ENCODE data around the gene CFAP410.

The CFAP410 gene

GRCh38 chr21:44297525-44298290, 41.5 kb downstream of the CFAP410 start:
- peak; percentile 18 to 46 (median 26) for DNase-seq

- DNase-seq, result no peak
Observed at GRCh38 chr21:44296916-44297315, 42.3 kb downstream of the CFAP410 start.

DNA sequence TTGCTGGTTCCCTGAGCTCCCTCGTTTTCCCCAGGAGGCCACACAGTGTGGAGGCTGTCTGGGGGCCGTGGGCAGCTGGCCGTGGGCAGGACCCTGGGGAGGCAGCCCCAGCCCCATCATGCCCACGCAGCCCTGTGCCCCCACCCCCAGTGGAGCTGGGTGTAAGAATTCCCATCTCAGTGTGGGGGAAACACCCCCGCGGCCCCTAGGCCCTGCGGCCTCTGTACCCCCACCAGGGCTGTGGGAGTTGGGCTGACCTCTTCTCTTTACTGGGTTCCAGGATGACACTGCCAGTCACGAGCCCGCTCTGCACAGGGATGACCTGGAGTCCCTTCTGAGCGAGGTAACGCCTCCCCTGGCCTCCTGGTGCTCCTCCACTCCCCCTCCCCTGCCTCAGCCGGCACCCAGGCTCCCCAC, 43.1 kb downstream of the CFAP410 start:
- no peak for DNase-seq

DNA sequence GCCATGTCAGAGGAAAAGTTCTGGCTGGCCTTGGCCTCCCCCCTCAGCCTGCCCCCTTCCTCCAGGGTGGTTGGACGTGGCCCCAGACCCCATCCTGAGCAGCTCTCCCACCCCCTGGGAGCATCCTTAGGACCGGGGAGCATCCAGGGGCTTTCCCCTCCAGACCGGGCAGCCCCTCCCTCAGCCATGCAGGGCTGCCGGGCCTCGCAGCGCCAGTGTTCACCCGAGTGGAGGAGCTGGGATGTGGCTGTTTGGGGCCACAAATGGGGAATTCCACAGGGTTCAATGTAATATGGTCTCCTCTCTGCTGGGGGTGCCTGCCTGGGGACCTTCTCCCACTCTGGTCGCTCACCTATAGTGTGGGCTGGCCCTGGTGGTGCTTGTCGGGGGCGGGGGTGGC, 43.5 kb downstream of the CFAP410 start:
- no peak for DNase-seq

- no peak for DNase-seq
Observed at GRCh38 chr21:44295163-44295573, 44.0 kb downstream of the CFAP410 start.

DNA sequence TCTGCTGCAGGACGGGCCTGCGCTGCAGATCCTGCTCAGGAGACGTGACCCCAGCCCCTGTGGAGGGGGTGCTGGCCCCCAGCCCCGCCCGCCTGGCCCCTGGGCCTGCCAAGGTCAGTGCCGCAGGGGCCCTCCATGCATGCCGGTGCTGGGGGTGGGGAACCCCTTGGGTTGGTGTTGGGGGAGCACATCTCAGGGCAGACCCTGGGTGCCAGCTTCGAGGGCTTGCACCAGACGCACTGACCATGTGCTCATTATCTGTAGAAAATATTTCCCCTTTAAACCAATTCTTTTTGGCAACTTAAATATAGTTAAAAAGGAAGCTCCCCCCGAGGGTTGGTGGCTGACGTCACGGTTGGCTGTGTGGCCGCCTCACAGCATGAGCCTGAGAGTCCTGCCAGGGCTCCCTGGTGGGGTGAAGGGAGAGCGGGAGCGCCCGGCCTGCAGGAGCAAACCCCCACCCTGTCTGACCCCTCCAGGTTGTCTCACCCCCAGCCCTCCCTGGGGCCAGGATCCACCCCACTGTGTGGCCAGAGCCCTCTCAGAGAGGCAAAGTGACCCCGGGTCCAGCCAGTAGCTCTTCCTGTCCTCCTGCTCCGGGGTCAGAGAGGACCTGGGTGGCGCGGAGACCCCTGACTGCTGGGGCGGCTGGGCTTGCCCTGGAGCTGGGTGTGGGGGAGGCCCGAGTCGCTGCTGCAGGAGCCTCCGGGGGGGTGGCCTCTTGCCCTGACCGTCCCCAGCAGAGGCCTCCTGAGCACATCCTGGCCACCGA, 44.6 kb downstream of the CFAP410 start:
- DNase-seq, result no peak

GRCh38 chr21:44293551-44294231, 45.5 kb downstream of the CFAP410 start:
- DNase-seq, result no peak

DNA sequence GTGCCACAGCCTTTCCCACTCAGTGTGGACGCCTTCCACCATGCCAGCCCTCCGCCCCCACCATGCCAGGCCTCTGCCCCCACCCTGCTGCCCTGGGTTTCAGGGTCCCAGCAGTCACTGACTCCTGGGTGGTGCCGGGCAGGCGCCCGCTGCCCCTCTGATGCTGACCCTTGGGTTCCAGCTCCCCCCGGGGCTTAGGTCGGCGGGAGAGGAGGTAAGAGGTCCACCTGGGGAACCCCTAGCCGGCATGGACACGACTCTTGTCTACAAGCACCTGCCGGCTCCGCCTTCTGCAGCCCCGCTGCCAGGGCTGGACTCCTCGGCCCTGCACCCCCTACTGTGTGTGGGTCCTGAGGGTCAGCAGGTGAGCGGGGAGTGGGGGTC, 46.4 kb downstream of the CFAP410 start:
- DNase-seq, result no peak

GRCh38 chr21:44291936-44292811, 47.0 kb downstream of the CFAP410 start:
- no peak for DNase-seq

DNA sequence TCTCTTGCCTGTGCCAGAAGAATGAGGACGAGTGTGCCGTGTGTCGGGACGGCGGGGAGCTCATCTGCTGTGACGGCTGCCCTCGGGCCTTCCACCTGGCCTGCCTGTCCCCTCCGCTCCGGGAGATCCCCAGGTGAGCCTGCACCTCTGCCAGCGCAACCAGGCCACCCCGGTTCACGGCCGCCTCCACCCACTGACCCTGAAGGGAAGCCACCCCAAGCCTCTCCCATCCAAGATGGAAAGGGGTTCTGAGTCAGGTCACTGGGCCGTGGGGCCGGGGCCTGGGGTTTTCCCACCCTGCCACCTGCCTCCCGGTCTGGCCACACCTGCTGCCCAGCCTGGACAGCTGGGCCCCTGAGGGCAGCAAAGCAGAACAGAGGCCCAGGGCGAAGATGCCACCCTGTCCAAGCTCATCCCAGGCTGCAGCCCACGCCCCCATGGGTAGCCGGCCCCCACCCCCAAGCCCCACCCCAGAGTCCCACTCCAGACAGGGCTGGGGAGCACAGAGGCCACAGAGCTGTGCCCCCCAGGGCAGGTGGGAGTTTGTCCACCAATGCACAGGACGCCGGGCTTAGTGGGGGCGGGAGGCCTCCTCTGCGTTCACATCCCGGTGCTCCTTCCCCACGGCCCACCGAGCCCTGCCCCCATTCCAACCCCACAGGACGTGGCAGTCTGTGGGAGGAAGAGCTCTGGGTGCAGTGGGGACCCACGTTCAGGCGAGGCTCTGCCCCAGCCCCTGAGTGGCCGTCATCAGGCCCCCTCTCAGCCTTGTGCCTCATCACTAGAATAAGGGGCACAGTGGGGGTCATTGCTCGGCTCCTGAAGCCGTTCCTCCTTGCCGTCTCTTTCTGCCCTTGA, 47.9 kb downstream of the CFAP410 start:
- no peak for DNase-seq

GRCh38 chr21:44290327-44291077, 48.7 kb downstream of the CFAP410 start:
- DNase-seq, result no peak

GRCh38 chr21:44289381-44290010, 49.7 kb downstream of the CFAP410 start:
- DNase-seq, result no peak

DNA sequence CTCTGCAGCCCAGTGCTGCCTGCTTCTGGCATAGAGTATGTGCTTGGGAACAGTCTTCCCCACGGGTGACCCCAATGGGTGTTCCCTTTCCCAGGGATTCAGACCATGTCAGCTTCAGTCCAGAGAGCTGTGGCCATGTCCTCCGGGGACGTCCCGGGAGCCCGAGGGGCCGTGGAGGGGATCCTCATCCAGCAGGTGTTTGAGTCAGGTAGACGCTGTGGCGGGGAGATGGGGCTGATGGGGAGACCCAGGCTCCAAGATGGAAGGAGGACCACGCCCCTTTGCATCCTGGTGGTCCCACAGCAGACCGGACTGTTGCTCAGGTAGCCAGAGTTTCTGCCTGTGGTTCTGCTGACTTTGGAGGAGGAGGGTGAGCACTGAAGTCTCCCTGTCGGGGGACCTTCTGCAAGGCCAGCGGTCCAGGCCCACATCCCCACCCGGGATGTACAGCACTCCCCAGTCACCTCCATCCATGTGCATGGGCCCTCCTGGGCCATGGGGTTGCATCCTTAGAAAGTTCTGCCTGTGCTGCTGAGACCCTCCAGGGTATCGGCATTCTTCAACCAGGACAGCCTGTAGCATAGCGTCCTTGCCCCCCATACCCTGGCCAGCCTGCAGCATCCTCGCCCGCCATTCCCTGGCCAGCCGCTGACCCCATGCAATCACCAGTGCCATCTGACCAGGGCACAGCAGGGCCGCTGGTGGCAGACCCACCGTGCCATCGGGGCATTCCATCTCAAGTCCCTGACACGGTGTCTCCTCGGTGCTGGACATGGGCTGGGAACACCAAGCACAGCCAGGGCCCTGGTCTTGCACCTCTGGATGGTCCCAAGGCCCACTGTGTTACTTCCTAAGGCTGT, 50.7 kb downstream of the CFAP410 start:
- no peak for DNase-seq

GRCh38 chr21:44286716-44287632, 52.2 kb downstream of the CFAP410 start:
- no peak for DNase-seq

DNA sequence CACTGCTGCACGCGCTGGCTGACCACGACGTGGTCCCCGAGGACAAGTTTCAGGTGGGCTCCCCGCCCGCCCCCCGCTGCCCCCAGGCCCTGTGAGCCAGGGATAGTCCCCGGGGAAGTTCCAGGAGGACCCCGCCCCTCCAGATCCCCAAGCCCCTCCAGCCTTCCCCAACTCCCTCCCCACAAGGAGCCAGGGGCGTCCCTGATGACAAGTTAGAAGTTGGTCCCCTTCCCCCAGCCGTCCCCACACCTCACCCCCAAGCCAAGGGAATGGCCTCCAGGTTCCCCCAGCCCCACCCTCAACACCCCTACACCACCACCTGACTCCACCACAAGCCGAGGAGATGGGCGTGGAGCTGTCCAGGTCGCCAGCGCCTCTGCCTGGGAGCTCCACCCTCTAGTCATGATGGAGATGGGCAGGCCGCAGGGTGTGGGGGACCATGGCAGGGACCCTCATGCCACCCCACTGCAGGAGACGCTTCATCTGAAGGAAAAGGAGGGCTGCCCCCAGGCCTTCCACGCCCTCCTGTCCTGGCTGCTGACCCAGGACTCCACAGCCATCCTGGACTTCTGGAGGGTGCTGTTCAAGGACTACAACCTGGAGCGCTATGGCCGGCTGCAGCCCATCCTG, 53.0 kb downstream of the CFAP410 start:
- DNase-seq, result no peak

- DNase-seq, result no peak
Observed at GRCh38 chr21:44285138-44285992, 53.8 kb downstream of the CFAP410 start, which contains the start of gene AIRE. Gene AIRE (plus strand): TSS chr21:44285876. CDS start chr21:44286007, 131 bp downstream.

GRCh38 chr21:44283948-44284347, 55.2 kb downstream of the CFAP410 start:
- DNase-seq, result no peak
